ENCODE data around the gene RNFT2.

- TF ChIP-seq PATZ1 (tag by site-specific recombination; IDR thresholded peaks at IDR 0.05), result no peak
- no peak for TF ChIP-seq KLF1 (tag by site-specific recombination; IDR thresholded peaks at IDR 0.05)
- no peak for TF ChIP-seq ZNF16 (tag by site-specific recombination; IDR thresholded peaks at IDR 0.05; ENCODE audit: low read depth)
- no peak for TF ChIP-seq BCL6B (tag by site-specific recombination; IDR thresholded peaks at IDR 0.05)
- TF ChIP-seq ZBTB11 (tag by site-specific recombination; conservative IDR thresholded peaks at IDR 0.05; ENCODE audit: low read depth), result no peak
- TF ChIP-seq ZNF404 (tag by site-specific recombination; IDR thresholded peaks at IDR 0.05), result no peak
- no peak for TF ChIP-seq BCL11B (tag by site-specific recombination; IDR thresholded peaks at IDR 0.05; ENCODE audit: low read depth)
- no peak for TF ChIP-seq ZBTB17 (tag by site-specific recombination; IDR thresholded peaks at IDR 0.05)
- TF ChIP-seq ZNF561 (tag by site-specific recombination; IDR thresholded peaks at IDR 0.05; ENCODE audit: borderline replicate concordance), result no peak
- no peak for TF ChIP-seq ZNF138 (tag by site-specific recombination; IDR thresholded peaks at IDR 0.05; ENCODE audit: borderline replicate concordance)
- no peak for TF ChIP-seq ZNF626 (tag by site-specific recombination; IDR thresholded peaks at IDR 0.05)
Observed at GRCh38 chr12:116901612-116902011, 163.5 kb downstream of the RNFT2 start.
